Esophagus squamous epithelium (tissue), 4 donors: ENCODE data around the gene NOB1.

Experiments used
- CTCF ChIP-seq, 6 experiments: fragments of 450-650 bp in 4 of 6; fragments of 200-600 bp in 2 of 6; sonication (generic) in 2 of 6; IDR thresholded peaks; one replicate each; pipeline ENCODE4 v1.5.1; 2016 to 2019; ENCODE audit warnings: antibody characterized with exemption in 6 of 6, mild to moderate bottlenecking in 4 of 6, moderate library complexity in 4 of 6
- POLR2A ChIP-seq, 4 donors: fragments of 450-650 bp; IDR thresholded peaks; one replicate each; pipeline ENCODE4 v1.6.1; 2017; ENCODE audit warnings: antibody characterized with exemption in 4 of 4, mild to moderate bottlenecking in 4 of 4, moderate library complexity in 3 of 4

- TF ChIP-seq POLR2A (IDR thresholded peaks at IDR 0.05), result no peak
- no peak for TF ChIP-seq CTCF (IDR thresholded peaks at IDR 0.05)
Observed at GRCh38 chr16:69701452-69701851, 53.3 kb downstream of the NOB1 start.
